Measurements from ENCODE around the gene GET4.

GET4 gene, protein sequence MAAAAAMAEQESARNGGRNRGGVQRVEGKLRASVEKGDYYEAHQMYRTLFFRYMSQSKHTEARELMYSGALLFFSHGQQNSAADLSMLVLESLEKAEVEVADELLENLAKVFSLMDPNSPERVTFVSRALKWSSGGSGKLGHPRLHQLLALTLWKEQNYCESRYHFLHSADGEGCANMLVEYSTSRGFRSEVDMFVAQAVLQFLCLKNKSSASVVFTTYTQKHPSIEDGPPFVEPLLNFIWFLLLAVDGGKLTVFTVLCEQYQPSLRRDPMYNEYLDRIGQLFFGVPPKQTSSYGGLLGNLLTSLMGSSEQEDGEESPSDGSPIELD
- 0.21 to 3.2 (median 1.3) reads per million in 17 experiments for total RNA-seq

DNA sequence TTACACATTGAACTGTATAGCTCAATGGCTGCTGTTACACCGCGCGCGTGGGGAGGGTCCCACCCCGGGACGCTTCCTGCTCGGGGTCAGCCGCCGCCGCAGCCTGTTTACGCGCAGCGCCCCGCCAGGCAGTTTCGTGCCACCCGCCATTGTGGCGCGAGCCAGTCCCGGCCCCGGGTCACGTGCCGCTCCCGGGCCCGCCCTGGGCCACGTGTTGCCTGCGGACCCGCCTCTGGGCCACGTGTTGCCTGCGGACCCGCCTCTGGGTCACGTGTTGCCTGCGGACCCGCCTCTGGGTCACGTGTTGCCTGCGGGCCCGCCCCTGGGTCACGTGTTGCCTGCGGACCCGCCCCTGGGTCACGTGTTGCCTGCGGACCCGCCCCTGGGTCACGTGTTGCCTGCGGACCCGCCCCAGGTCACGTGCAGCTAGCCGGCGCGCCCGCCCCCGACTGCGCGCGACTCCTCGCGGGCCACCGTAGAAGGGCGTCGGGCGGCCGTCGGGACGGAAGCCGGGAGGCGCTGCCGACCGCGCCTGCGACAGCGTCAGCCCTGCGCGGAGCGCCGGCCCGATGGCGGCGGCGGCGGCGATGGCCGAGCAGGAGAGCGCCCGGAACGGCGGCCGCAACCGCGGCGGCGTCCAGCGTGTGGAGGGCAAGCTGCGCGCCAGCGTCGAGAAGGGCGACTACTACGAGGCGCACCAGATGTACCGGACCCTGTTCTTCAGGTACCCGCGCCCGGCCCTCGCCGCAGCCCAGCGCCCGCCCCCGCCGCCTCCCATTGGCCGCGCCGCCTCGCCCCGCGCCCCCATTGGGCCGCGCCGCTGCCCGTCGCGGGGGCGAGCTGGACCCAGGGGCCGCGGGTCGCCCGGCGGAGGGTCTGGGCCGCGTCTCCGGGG lies at the start of gene GET4:
GET4 (plus strand) TSS at position 478 of the 895 bp plus-strand sequence; CDS start at position 570, 92 bp downstream.
- DNase-seq, result peak; percentile 96 to 99 (median 98)

DNA sequence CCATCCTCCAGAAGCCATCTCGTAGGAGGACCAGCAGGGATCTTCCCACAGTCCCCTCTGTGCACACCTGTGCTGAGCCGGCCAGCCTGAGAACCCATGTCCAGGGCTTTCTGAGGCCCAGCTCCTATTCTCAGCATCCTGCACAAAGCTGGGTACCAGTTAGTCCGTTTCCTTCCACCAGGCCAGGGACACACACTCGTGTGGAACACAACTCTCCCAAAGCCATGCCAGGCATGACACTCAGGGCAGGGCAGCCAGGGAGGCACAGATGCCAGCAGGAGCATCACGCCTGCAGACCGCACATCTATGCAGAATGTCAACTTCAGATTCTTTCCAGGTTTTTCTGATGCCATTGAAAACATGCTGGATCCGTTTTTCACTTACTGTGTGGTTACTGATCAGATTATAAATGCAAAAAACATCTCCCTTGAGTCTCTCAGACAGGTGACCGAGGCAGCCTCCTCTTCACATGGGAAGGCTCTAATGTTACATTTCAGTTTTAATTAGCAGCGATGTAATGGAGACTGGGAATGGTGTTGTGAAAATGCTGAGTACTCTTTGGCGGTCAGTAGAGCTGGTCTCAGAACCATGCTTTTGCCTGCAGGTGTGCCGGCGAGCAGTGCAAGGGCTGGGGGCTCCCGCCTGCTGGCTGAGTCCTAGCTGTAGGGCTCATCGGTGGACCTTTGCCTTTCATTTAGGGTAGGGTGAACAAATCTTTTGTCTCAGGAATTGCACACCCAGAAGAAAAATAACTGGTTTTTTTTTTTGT lies 47.4 kb upstream of the GET4 start:
- no peak for DNase-seq

DNA sequence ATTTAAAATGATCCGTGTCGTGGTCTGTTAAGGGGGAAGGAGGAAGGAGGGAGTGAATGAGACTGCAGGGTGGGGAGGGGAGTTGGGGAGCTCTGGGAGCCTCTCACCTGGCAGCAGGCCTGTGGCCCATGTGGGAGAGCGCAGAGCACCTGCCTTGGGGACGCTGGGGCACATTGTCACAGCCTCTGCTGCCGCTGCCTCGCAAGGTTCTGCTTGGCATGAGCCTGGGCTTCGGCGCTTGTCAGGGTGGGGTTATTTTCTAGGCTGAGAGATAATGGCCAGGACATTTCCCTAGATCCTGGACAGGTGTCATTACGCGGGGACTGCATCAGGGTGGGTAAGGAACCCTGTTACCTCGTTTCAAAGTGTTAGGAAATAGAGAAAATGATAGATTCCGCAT lies 46.3 kb upstream of the GET4 start:
- DNase-seq, result no peak

DNA sequence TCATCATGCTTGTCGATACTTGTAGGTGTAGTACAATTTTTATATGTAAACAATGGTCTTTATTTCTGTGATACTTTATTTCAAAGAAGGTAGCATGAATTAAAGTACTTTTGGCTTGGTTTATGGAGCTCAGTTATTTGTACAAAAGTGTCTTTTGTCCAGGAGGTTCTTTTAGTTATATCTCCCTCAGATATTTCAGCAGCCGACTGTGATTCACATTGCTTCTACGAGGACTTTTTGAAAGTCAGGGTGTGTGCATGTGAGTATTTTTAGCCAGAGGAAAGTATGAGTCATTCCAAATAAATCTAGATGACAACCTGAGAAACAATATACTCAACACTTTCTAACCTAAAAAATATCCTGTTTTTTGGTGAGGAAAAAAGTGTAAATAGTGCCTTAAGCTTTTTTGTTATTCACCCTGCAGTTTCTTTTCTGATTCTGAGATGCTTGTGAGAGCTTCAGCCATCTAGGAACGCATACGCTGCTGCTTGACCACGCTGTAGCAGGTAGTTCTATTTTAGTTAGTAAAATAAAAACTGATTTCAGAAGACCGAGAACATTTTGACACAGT lies 44.7 kb upstream of the GET4 start:
- peak in 3 of 4 experiments; percentile 23 to 52 (median 41) for DNase-seq

DNA sequence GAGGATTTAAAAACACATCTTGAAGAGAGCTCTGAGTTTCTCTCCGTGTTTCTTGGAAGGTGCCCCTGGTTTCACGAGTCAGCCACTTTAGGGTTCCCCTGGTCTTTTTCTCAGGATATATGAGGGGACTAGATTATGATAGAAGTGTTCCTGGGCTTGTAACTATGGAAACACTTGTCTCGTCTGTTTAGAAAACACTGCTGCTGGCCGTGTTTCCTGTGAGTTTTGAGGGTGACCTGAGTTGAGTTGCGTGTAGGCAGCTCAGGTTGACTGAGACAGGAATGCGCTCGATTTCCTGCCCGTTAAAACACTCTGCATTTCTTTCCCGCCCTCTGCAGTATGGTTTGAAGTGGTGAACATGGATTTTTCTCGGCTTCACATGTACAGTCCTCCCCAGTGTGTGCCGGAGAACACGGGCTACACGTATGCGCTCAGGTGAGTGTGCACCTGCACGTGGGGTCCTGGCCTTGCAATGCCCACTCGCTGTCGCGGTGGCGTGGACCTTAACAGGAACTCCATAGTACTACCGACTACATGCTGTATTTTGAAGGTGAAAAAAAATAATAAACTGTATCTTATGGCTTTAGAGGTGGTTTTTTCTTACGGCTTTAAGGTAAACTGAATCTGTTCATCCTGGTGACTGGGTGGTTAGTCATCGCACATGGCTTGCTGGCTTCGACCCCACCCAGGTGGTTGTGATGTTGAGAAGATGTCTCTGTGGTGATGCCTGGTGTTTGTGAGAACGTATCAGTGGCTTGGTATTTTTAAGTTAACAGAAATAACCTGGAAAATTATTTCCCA lies 44.0 kb upstream of the GET4 start, which contains the start of gene SUN1:
SUN1 (plus strand) TSS at position 310 of the 801 bp plus-strand sequence; CDS start at position 359, 49 bp downstream.
- no peak for DNase-seq

DNA sequence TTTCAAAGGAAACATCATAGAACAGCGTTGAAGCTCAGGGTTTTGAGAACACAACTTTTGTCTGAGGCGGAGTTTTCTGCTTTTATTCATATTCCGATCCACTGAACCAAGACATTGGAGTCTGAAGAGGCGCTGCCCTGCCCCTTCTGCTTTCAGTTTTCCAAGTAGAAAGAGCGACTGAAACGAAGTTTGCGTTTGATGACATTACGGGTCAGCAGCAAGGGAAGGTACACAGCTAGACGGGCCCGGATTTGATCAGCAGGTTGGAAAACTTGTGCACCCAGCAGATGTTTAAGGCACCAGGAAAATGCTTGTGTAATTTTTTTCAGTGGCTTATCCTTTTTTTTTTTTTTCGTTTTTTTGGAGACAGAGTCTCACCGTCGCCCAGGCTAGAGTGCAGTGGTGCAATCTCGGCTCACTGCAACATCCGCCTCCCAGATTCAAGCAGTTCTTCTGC lies 43.4 kb upstream of the GET4 start:
- no peak for DNase-seq

DNA sequence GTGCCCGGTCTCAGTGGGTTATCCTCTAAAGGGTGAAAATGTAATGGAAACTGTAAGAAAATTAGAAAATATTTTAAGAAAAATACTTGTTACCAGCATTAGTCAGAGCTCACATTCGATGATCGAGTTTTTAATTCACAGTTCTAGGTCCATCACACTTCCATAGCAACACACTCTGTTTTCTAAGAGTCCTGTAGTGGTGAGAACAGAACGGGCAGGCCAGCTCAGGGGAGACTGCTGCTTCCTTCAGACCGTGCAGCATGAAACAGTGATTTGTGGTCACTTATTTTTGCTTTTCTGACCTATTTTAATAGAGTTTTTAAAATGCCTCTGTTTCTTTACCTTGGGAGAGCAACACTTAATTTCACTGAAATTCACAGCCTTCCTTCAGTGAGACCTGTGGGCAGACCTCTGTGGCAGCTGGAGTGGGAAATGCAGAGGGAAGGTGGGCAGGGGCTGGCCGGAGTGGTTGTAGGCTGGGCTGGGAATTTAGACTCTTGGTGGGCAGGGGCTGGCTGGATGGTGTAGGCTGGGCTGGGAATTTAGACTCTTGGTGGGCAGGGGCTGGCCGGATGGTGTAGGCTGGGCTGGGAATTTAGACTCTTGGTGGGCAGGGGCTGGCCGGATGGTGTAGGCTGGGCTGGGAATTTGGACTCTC lies 42.6 kb upstream of the GET4 start:
- no peak for DNase-seq

DNA sequence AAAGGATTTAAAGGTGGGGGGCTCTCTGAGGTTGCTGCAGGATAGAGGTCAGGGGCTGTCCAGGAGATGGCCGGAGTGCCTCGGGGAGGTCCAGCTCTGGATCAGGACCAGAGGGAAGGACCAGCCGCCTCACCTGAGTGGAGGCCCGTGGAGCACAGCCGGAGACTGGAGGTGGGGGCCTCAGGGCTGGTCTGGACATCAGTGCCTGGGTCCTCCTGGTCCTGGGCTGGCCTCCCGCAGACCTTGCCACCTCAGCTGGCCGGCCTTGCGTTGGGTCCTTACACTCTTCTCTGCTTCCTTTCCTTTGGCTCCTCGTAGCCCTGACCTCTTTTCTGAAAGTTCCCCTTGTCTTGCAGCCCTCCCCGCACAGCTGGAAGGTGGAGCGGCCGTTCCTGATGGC lies 42.1 kb upstream of the GET4 start:
- DNase-seq, result no peak

DNA sequence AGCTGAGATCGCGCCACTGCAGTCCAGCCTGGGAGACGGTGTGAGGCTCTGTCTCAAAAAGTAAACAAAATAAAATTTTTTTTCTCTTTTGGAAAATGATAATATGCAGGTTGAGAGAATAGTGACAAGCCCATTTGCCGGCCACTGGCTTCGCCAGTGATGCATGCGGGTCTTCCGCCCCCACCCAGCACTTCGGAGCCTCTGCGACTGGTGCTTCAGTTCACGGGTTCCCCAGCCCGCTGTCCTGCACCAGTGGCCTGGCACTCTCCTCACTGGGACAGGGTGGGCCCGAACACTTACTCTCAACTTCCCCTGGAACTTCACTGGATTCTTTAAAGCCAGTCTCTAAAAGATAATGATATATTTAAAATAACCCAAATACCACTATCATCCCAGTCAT lies 41.3 kb upstream of the GET4 start:
- DNase-seq, result no peak

DNA sequence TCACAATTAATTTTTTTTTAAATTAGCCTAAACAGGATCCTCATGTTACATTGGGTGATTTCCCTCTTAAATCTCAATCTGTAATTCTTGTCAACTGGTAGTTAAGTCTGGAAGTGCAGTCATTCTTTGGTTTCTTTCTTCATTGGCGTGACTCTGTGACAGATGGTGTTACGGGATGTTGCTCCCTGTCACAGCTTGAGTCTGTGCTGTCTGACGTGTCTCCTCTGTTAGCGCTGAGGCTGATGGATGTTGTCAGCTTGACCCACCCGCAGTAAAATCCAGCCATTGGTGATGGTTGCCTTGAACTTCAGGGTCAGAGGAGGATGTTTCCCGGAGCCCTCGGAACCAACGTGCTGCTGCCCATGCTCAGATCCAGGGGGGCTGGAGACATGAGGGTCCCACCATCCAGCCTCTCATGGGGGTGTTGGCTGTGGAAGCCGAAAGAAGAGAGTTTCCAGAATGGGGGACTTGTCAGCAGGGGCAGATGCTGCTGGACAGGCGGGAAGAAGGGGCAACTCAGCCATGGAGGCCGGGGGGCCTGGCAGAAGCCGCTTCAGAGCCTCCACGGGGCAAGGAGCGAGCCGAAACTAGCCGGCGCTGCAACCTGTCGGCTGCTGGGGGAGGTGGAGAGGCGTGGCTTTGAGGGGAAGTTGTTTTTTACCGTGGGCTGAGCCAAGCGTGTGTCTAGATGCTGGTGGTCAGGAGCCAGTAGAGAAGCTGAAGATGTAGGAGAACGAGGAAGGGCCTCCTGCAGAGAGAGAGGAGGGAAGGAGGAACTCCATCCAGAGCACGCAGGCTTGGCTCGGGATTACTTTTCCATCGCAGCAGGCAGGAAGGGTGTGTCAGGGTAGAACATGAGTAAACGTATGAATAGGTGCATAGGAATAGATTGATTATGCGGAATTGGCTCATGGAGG lies 40.6 kb upstream of the GET4 start:
- DNase-seq, result peak in 3 of 4 experiments; percentile 8 to 55 (median 34)

DNA sequence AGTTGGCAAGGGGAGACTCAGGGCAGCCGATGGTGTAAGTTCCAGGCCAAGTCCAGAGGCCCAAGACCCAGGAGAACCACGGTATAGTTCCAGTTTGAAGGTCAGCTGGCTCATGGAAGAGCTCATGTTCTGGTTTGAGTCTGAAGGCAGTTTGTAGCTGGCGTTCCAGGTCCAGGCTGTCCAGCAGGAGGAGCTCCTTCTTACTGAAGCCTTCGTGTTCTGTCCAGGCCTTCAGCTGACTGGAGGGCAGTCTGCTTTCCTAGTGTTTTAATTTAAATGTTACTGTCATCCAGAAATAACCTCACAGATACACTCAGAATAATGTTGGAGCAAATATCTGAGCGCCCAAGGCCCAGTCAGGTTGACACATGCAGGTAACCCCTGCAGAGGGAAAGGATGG lies 39.9 kb upstream of the GET4 start:
- peak in 3 of 4 experiments; percentile 15 to 55 (median 50) for DNase-seq

DNA sequence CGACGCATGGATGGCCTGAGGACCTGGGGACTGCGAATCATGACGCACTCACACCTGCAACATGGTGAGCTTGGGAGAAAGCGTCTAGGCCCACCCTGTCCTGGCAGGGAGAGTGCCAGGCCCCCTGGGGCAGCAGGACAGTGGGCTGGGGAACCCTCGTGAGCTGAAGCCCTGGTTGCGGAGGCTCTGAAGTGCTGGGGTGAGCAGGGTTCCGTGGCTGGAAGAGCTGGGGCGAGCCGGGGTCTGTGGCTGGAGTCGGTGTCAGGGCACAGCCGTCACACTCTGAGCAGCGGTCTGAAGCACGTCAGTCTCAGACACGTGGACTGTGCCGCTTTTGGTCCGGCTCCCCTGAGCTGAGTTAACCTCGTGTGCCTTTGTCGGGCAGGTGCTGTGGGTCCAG lies 39.4 kb upstream of the GET4 start:
- no peak for DNase-seq

DNA sequence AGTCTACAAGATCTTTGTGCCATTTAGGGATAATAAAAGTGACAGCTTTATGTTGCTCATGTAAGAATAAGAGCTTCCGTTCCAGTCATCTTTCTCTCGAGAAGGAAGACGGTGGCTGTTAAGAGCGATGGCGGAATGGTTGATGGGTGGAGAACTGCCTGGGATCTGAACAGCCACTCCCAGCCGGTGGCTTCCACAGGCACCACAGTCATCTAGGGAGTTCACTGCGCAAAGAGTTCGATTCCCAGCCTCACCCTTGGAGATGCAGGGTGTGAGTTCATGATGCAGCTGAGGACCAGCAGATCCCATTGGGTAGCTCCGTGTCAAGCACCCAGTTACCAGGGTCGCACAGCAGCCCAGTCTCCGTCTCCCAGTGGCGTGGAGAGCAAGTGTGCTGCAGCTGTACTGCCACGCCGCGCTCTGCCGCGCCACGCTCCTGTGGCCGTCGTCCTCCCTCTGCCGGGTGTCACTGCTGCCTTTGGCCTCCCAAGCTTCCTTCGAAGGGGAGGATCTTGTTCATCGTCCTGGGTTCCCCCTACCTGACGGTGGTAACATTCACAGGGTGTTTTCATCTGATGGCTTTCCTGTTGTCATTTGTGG lies 36.3 kb upstream of the GET4 start:
- DNase-seq, result no peak

DNA sequence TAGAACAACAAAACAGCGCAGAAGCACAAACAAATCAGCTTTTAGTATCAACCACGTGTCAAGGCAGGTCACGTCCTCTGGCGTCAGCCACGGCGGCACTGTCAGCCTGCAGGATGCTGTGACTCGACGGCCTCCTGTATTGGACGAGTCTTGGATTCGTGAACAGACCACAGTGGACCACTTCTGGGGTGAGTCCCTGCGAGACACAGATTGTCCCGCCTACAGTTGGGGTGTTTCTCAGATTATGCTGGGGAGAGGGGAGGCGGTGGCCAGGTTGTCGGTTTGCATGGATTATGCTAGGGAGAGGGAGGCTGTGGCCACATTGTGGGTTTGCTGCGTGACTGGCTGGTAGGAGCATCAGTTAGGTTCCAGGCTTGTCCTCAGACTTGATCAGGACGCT lies 34.4 kb upstream of the GET4 start:
- DNase-seq, result no peak

DNA sequence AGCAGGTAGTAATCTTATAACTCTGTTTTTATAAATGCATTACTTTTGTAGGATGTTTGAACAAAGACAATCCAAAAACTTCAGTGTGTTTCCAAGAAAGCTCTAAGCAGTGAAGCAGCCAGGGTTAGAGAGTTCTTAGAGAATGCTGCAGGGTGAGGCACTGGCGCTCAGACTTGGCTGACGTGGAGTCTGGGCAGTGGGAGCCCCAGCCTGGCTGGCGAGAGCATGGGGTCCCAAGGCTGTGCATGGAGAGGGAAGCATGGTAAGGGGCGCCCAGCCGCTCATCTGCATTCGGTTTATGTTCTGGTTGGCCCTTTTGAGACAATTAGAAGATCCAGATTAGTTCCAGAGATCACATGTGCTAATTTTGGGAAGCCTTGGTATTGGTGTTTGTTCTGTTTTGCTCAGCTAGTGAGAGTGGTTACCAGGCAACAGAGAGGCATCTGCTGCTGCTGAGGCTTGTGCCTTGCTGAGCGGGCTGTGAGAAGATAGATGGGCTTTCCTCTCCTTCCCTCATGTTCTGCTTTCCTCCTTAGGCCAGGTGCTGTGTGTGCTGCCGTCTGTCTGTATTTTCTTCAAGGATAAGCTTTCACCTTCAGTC lies 33.8 kb upstream of the GET4 start:
- DNase-seq, result no peak

DNA sequence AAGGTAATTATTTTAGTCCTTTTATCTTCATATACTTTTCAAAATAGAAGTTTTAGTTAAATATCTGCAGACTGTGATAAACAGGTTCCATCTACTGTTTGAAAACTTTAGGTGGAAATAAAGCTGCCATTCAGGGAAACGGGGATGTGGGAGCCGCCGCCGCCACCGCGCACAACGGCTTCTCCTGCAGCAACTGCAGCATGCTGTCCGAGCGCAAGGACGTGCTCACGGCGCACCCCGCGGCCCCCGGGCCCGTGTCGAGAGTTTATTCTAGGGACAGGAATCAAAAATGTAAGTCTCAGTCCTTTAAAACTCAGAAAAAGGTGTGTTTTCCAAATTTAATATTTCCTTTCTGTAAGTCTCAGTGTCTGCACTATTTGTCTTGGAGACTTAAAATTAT lies 33.1 kb upstream of the GET4 start:
- no peak for DNase-seq

DNA sequence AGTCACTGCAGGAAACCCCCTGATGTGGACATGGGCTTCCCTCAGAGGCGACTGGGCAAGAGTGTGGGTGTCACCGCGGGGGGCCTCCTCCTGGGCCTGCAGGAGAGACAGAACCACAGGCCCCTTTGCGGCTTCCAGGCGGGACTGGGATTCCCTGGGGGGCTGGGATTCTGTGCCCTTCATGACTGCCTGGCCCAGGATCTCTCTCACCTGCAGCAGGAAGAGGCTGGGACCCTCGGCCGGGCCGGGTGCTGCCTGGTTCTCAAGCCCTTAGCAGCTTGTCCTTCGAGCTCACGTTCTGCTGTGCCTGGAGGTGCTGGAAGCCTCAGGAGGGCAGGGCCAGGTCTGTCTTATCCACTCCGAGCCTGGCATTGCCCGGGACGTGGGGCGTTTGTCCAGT lies 32.3 kb upstream of the GET4 start:
- no peak for DNase-seq

DNA sequence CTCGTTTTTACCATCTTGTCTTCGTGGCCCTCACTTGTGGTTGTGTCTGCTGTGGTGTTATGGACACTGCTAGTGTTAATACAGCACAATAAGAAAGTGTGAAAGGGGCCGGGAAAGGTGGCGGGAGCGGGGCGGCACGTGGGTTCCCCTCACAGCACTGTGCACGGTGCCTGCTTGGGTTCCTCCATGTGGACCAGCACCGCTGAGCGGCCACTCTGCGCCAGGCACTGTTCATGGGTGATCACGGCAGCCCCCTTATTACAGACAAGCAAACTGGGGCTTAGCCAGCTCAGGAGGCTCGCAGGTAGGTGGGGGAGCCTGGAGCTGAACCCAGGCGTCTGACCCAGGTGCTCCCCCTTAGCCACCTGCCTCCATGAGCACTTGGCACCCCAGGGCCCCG lies 31.8 kb upstream of the GET4 start:
- no peak for DNase-seq

DNA sequence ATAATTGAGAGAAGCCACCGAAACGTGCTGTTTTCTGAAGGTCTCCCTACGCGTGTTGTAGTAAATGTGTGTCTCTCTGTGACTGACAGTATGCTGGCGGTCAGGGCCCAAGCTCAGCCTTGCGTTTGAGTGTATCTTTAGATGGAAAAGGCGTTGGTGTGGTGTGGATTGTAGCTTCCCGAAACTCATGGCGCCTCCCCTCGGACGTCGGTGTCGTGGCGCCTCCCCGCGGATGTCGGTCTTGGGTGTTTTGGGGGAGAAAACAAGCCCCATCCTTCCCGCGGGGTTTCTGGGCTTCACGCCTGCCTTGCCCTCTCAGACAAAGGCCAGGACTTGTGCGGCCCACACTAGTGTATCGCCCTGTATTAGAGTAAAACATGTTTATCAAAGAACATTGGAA lies 31.3 kb upstream of the GET4 start:
- DNase-seq, result no peak

All from suppressor macrophage (primary cell).